Vagina (tissue), 2 donors: ENCODE results near the gene PIERCE2. TPM values are rescaled to one million over a fixed set of nuclear protein-coding genes. Genes with fewer than 3 reads are reported as not detected.

Source experiments
- DNase-seq, 2 donors: peaks; one replicate each; pipeline ENCODE4 v3.0.0-alpha.2; 2017; ENCODE audit errors: extremely low spot score in 2 of 2
- H3K27ac ChIP-seq: fragments of 200-600 bp; sonication (generic); one replicate; pipeline ENCODE4 v1.5.1; 2019
- H3K27me3 ChIP-seq: fragments of 200-600 bp; sonication (generic); one replicate; pipeline ENCODE4 v1.5.1; 2019
- H3K36me3 ChIP-seq, 2 donors: fragments of 200-600 bp; sonication (generic); one replicate each; pipeline ENCODE4 v1.5.1; 2017 to 2019
- H3K4me1 ChIP-seq: fragments of 200-600 bp; sonication (generic); one replicate; pipeline ENCODE4 v1.5.1; 2019
- H3K4me3 ChIP-seq, 2 donors: fragments of 200-600 bp; sonication (generic); 1 replicate in 1 of 2; 2 replicates in 1 of 2; pipeline ENCODE4 v1.5.1; 2016 to 2019
- H3K9me3 ChIP-seq: fragments of 200-600 bp; sonication (generic); one replicate; pipeline ENCODE4 v1.5.1; 2019
- CTCF ChIP-seq, 3 experiments: fragments of 450-650 bp in 2 of 3; fragments of 200-600 bp in 1 of 3; sonication (generic) in 1 of 3; IDR thresholded peaks; one replicate each; pipeline ENCODE4 v1.5.1; 2017 to 2019; ENCODE audit warnings: antibody characterized with exemption in 3 of 3, mild to moderate bottlenecking in 2 of 3, moderate library complexity in 2 of 3
- POLR2A ChIP-seq, 2 donors: fragments of 450-650 bp; IDR thresholded peaks; one replicate each; pipeline ENCODE4 v1.6.1; 2017; ENCODE audit warnings: antibody characterized with exemption in 2 of 2, mild to moderate bottlenecking in 2 of 2, moderate library complexity in 2 of 2
- POLR2AphosphoS5 ChIP-seq, 2 donors: sonication (generic); formaldehyde crosslinking; IDR thresholded peaks; one replicate each; pipeline ENCODE4 v1.9.0; 2017; ENCODE audit warnings: antibody characterized with exemption in 2 of 2, mild to moderate bottlenecking in 2 of 2, low read depth in 1 of 2; ENCODE audit not compliant: insufficient read depth in 1 of 2
- intact Hi-C: fragments of 100-400 bp; cut with DNase I; formaldehyde crosslinking; loops from one replicate; pipeline ENCODE4 v1.15.1; 2023
- microRNA counts, 2 donors: library from miRNA; unstranded; fragments of <30 nt; microRNA quantifications; one replicate each; lab custom pipeline; 2016 to 2017
- microRNA-seq: library from miRNA; unstranded; fragments of <30 nt; microRNA quantifications from one replicate; pipeline ENCODE4, GENCODE V29; 2017; ENCODE audit warnings: borderline number of aligned reads, borderline replicate concordance
- total RNA-seq: library from RNA; depleted of rRNA; stranded (reverse); fragments of >200 nt; gene quantifications from one replicate; pipeline ENCODE4 v1.2.3, GENCODE V29; 2016

PIERCE2 gene
- total RNA-seq, 1 donor from 2014 or later = not detected

- Histone ChIP-seq H3K9me3 (no peaks in the 10 kb centered on the region), H3K27me3 (no peaks in the 10 kb centered on the region), H3K4me1 (no peaks in the 10 kb centered on the region), H3K27ac (no peak overlapping the region), H3K36me3 (no peaks in the 10 kb centered on the region), H3K4me3 (no peak overlapping the region)
- TF ChIP-seq POLR2A (IDR thresholded peaks at IDR 0.05) = no peak
- TF ChIP-seq POLR2AphosphoS5 (IDR thresholded peaks at IDR 0.05; ENCODE audit: insufficient read depth in 1 of 2, low read depth in 1 of 2) = no peak
- no peak for TF ChIP-seq CTCF (IDR thresholded peaks at IDR 0.05)
- no peak for DNase-seq
- intact Hi-C loops = no loop called here
Observed at GRCh38 chr15:55468321-55468720, 60.0 kb downstream of the PIERCE2 start.

MicroRNAs encoded within 50 kb of the gene (microRNA counts, 767-probe panel; counts per million panel counts)
- microRNA hsa-miR-628-3p (lab: Ali Mortazavi, UCI) (238 to 261 counts per million in 2 donors), microRNA hsa-miR-628-5p (lab: Ali Mortazavi, UCI) (238 to 261 counts per million in 2 donors)

Small RNA genes lying within 50 kb of the gene (microRNA-seq; reads per million reads assigned to microRNA genes)
- 33.0 reads per million, percentile 38 among the genes with 10 or more reads in this experiment for gene MIR628

Other genes with a start within 250 kb of the PIERCE2 start
- gene RSL24D1, start 211.6 kb upstream of the PIERCE2 start, total RNA-seq = 51.1 TPM
- 29.5 TPM for gene RAB27A, start 118.7 kb upstream of the PIERCE2 start, total RNA-seq
- 6.4 TPM for gene PIGBOS1, start 89.4 kb upstream of the PIERCE2 start, total RNA-seq
- 6.9 TPM for gene PIGB, start 89.3 kb upstream of the PIERCE2 start, total RNA-seq
- 23.1 TPM for gene CCPG1, start 136 bp upstream of the PIERCE2 start, total RNA-seq
- not detected for gene DNAAF4, start 99.7 kb downstream of the PIERCE2 start, total RNA-seq
- gene PYGO1, start 179.8 kb downstream of the PIERCE2 start, total RNA-seq = 4.4 TPM